PC-3 (cell line): ENCODE results near the gene CAMK1D. TPM values are rescaled to one million over a fixed set of nuclear protein-coding genes. Genes with fewer than 3 reads are reported as not detected.

Experiments
- ATAC-seq: fragments of 200-7000 bp; cut with Tn5 transposase; 2 replicates; pipeline ENCODE4 v1.9.1; 2020; ENCODE audit warnings: mild to moderate bottlenecking, moderate library complexity
- BruUV-seq: library from RNA; stranded (reverse); fragments of 400-500 nt; replicated peaks from 2 replicates; lab custom pipeline; 2021; lab: Mats Ljungman, UMichigan
- CTCF ChIA-PET: fragments of 300-600 bp; sonication (Branson Sonifier 250); formaldehyde crosslinking; loops from one replicate; lab custom pipeline; 2022; ENCODE audit warnings: antibody characterized with exemption; lab: Charles Lee
- POLR2A ChIA-PET: fragments of 300-600 bp; sonication (Branson Sonifier 250); formaldehyde crosslinking; loops from one replicate; lab custom pipeline; 2022; ENCODE audit warnings: antibody characterized with exemption; ENCODE audit not compliant: unreplicated experiment; lab: Charles Lee
- DNase-seq: peaks from one replicate; pipeline ENCODE4 v3.0.0-alpha.2; 2015
- H2AFZ ChIP-seq: fragments of 300-600 bp; sonication (generic); 2 replicates; pipeline ENCODE4 v1.6.0; 2016; ENCODE audit warnings: antibody characterized with exemption, low read length
- H3F3A ChIP-seq: fragments of 300-600 bp; sonication (generic); one replicate; pipeline ENCODE4 v1.6.0; 2017; ENCODE audit warnings: antibody characterized with exemption, low read length, control low read depth, mild to moderate bottlenecking; ENCODE audit not compliant: unreplicated experiment
- H3K27ac ChIP-seq: fragments of 300-600 bp; sonication (generic); 2 replicates; pipeline ENCODE4 v1.5.1; 2016; ENCODE audit warnings: mild to moderate bottlenecking, low read length
- H3K27me3 ChIP-seq: fragments of 300-600 bp; sonication (generic); 2 replicates; pipeline ENCODE4 v1.6.1; 2016; ENCODE audit warnings: low read length, mixed read lengths
- H3K36me3 ChIP-seq: fragments of 300-600 bp; sonication (generic); 2 replicates; pipeline ENCODE4 v1.6.1; 2016; ENCODE audit warnings: low read depth, mixed run types, low read length, mixed read lengths
- H3K4me1 ChIP-seq: fragments of 300-600 bp; sonication (generic); 2 replicates; pipeline ENCODE4 v1.5.1; 2016; ENCODE audit warnings: low read length; ENCODE audit not compliant: insufficient read depth
- H3K4me2 ChIP-seq: fragments of 300-600 bp; sonication (generic); 2 replicates; pipeline ENCODE4 v1.6.0; 2016; ENCODE audit warnings: low read length
- H3K4me3 ChIP-seq: fragments of 300-600 bp; sonication (generic); 2 replicates; pipeline ENCODE4 v1.5.1; 2016; ENCODE audit warnings: mild to moderate bottlenecking, low read length, mixed read lengths
- H3K79me2 ChIP-seq: fragments of 300-600 bp; sonication (generic); 2 replicates; pipeline ENCODE4 v1.6.1; 2017; ENCODE audit warnings: low read length, mixed read lengths
- H3K9ac ChIP-seq: fragments of 300-600 bp; sonication (generic); 2 replicates; pipeline ENCODE4 v1.6.0; 2016; ENCODE audit warnings: mild to moderate bottlenecking, low read length
- H3K9me2 ChIP-seq: fragments of 300-600 bp; sonication (generic); replicated peaks from 2 replicates; pipeline ENCODE4 v1.6.1; 2016; ENCODE audit warnings: mixed run types, low read length, mixed read lengths
- H3K9me3 ChIP-seq: fragments of 300-600 bp; sonication (generic); 2 replicates; pipeline ENCODE4 v1.6.1; 2016; ENCODE audit warnings: low read length, mixed read lengths
- H4K20me1 ChIP-seq: fragments of 300-600 bp; sonication (generic); 2 replicates; pipeline ENCODE4 v1.6.1; 2016; ENCODE audit warnings: low read length, mixed read lengths
- CTCF ChIP-seq: fragments of 300-600 bp; sonication (generic); conservative IDR thresholded peaks from 2 replicates; pipeline ENCODE4 v1.5.1; 2017; ENCODE audit warnings: antibody characterized with exemption, low read depth, mild to moderate bottlenecking, low read length
- EZH2 ChIP-seq: fragments of 300-600 bp; sonication (generic); IDR thresholded peaks from one replicate; pipeline ENCODE4 v1.6.1; 2017; ENCODE audit warnings: antibody characterized with exemption, mild to moderate bottlenecking, low read length; ENCODE audit not compliant: unreplicated experiment
- EZH2phosphoT487 ChIP-seq: fragments of 300-600 bp; sonication (generic); IDR thresholded peaks from 2 replicates; pipeline ENCODE4 v1.6.1; 2018; ENCODE audit warnings: mild to moderate bottlenecking, antibody characterized with exemption, low read length, borderline replicate concordance
- intact Hi-C: fragments of 100-400 bp; cut with micrococcal nuclease; formaldehyde crosslinking; loops from 2 replicates; pipeline ENCODE4 v1.9.0; 2023
- total RNA-seq: library from RNA; depleted of rRNA; stranded (reverse); fragments of >200 nt; gene quantifications from 2 replicates; pipeline ENCODE4 v1.2.3, GENCODE V29; 2014

The CAMK1D gene
- total RNA-seq, 1 experiment from 2014 or later: 1.3 TPM

DNA sequence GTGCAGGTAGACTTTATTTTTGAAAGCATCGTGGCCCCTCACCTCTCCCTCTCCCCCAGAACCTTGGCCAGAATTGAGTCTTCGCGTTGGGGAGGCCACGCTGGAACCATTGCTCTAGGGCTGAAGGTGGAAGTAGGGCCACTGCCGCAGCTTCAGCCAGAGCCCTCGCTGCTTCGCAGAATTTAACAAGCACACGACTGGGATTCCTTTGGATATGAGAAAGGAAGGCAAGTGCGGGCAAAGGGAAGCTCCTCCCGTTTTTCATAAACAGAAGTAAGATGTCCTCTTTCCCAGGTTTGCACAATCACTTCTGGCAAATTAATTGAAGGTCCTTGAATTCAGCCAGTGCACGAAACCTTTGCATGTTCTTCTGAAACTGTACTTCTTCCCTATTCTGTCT, 484.1 kb downstream of the CAMK1D start:
- no peaks in the 10 kb centered on the region for H4K20me1 ChIP-seq
- H3K27me3 ChIP-seq: no peaks in the 10 kb centered on the region
- no peak for DNase-seq
- intact Hi-C loops: no loop called here
- H3K27ac ChIP-seq: no peak overlapping the region
- H2AFZ ChIP-seq: no peak overlapping the region
- no peaks in the 10 kb centered on the region for H3F3A ChIP-seq
- H3K36me3 ChIP-seq: no peaks in the 10 kb centered on the region
- no peak for ATAC-seq
- no peak for TF ChIP-seq EZH2
- no peak for TF ChIP-seq EZH2phosphoT487
- TF ChIP-seq CTCF: no peak
- H3K9ac ChIP-seq: no peak overlapping the region
- H3K9me3 ChIP-seq: no peaks in the 10 kb centered on the region
- H3K4me1 ChIP-seq: no peaks in the 10 kb centered on the region
- BruUV-seq: no TSS peak
- no peak overlapping the region for H3K4me3 ChIP-seq
- H3K79me2 ChIP-seq: no peaks in the 10 kb centered on the region
- no peak overlapping the region for H3K4me2 ChIP-seq
- ChIA-PET CTCF (no interaction called here), POLR2A (no interaction called here)
- no peaks in the 10 kb centered on the region for H3K9me2 ChIP-seq

DNA sequence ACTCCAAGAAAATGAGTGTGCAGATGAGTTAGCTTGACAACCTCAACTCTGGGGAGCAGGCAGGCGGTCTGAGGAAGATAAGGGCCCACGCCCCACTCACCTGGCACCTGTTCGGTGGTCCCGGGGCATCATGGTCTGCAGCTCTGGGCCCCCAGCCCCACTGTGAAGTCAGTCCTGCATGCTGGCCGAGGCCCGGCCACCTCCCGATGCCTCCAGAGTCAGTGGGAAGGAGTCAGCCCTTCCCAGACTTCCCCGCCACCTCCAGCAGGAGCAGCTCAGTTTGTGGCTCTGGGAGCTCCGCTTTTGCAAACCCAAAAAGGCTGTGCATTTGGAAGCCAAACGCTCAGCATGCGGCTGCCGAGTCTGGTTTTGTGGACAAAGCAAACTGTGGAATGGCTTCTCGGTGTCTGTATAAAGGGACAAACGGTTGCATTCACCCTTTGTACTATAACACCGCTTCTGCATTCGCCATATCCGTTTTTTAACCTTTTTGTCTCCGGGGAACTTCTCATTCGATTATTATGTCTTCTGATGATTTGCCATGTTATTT, 484.8 kb downstream of the CAMK1D start:
- Histone ChIP-seq H3K27ac (no peak overlapping the region), H3K4me3 (no peak overlapping the region), H3K4me1 (no peaks in the 10 kb centered on the region), H3K9ac (no peak overlapping the region), H3K27me3 (no peaks in the 10 kb centered on the region), H2AFZ (no peak overlapping the region), H3K4me2 (no peak overlapping the region), H3K9me3 (no peaks in the 10 kb centered on the region), H3K79me2 (no peaks in the 10 kb centered on the region), H3K9me2 (no peaks in the 10 kb centered on the region), H3F3A (no peaks in the 10 kb centered on the region), H3K36me3 (no peaks in the 10 kb centered on the region), H4K20me1 (no peaks in the 10 kb centered on the region)
- no peak for DNase-seq
- no peak for ATAC-seq
- ChIA-PET CTCF (interaction anchor here (0.6 kb wide), 1 partner anchor 52 kb away, joined by 3 read pairs; no protein-coding TSS in a partner anchor), POLR2A (no interaction called here)
- intact Hi-C loops: no loop called here
- no TSS peak for BruUV-seq
- TF ChIP-seq EZH2phosphoT487: no peak
- no peak for TF ChIP-seq CTCF
- no peak for TF ChIP-seq EZH2

- Histone ChIP-seq H4K20me1 (no peaks in the 10 kb centered on the region), H3K9ac (no peak overlapping the region), H2AFZ (no peak overlapping the region), H3K79me2 (no peaks in the 10 kb centered on the region), H3F3A (no peaks in the 10 kb centered on the region), H3K9me3 (no peaks in the 10 kb centered on the region), H3K4me3 (no peak overlapping the region), H3K27me3 (no peaks in the 10 kb centered on the region), H3K27ac (no peak overlapping the region), H3K4me2 (no peak overlapping the region), H3K9me2 (no peaks in the 10 kb centered on the region), H3K36me3 (no peaks in the 10 kb centered on the region), H3K4me1 (no peaks in the 10 kb centered on the region)
- ChIA-PET POLR2A (no interaction called here), CTCF (no interaction called here)
- TF ChIP-seq CTCF: no peak
- no peak for TF ChIP-seq EZH2phosphoT487
- no peak for ATAC-seq
- BruUV-seq: no TSS peak
- DNase-seq: no peak
- intact Hi-C loops: no loop called here
These were observed 485.4 kb downstream of the CAMK1D start for GRCh38 chr10:12834721-12835120.
